ENCODE data around the gene RHOH.

The RHOH gene

GRCh38 chr4:40178672-40179071 is 18.2 kb upstream of the RHOH start:
- peak; percentile 25 for DNase-seq (ENCODE audit: low read depth)
- no peak overlapping the region for H3K4me3 ChIP-seq (ENCODE audit: low read length)
- no peak for TF ChIP-seq CTCF (conservative IDR thresholded peaks at IDR 0.05; ENCODE audit: low read length)

GRCh38 chr4:40179360-40179759 is 17.5 kb upstream of the RHOH start:
- no peak overlapping the region for H3K4me3 ChIP-seq (ENCODE audit: low read length)
- no peak for TF ChIP-seq CTCF (conservative IDR thresholded peaks at IDR 0.05; ENCODE audit: low read length)
- DNase-seq (ENCODE audit: low read depth) = no peak

- DNase-seq (ENCODE audit: low read depth) = peak; percentile 93
- no peak overlapping the region for H3K4me3 ChIP-seq (ENCODE audit: low read length)
- no peak for TF ChIP-seq CTCF (conservative IDR thresholded peaks at IDR 0.05; ENCODE audit: low read length)
Observed at GRCh38 chr4:40180356-40180755, 16.5 kb upstream of the RHOH start.

GRCh38 chr4:40182001-40182400 is 14.8 kb upstream of the RHOH start:
- no peak overlapping the region for H3K4me3 ChIP-seq (ENCODE audit: low read length)
- no peak for DNase-seq (ENCODE audit: low read depth)
- TF ChIP-seq CTCF (conservative IDR thresholded peaks at IDR 0.05; ENCODE audit: low read length) = no peak

GRCh38 chr4:40182954-40183353 is 13.9 kb upstream of the RHOH start:
- no peak for DNase-seq (ENCODE audit: low read depth)
- no peak for TF ChIP-seq CTCF (conservative IDR thresholded peaks at IDR 0.05; ENCODE audit: low read length)
- H3K4me3 ChIP-seq (ENCODE audit: low read length) = no peak overlapping the region

- DNase-seq (ENCODE audit: low read depth) = no peak
- no peak for TF ChIP-seq CTCF (conservative IDR thresholded peaks at IDR 0.05; ENCODE audit: low read length)
- H3K4me3 ChIP-seq (ENCODE audit: low read length) = no peak overlapping the region
Observed at GRCh38 chr4:40183615-40184411, 13.0 kb upstream of the RHOH start.

Measured in AG10803 (cell line).